A549 (cell line): Measurements from ENCODE around the gene C10orf62. TPM values are rescaled to one million over a fixed set of nuclear protein-coding genes. Genes with fewer than 3 reads are reported as not detected.
A peak's percentile ranks its signal among the peaks of the same experiment; 100 is the strongest.

Experiments
- ATAC-seq, 2 experiments: fragments of 200-7000 bp in 1 of 2; fragments of >200 bp in 1 of 2; cut with Nextera tagmentation in 1 of 2; cut with Tn5 transposase in 1 of 2; 3 replicates each; pipeline versions ENCODE4 v1.8.0 to v1.9.1; 2018 to 2020; ENCODE audit warnings: mild to moderate bottlenecking in 1 of 2, moderate library complexity in 1 of 2
- CTCF ChIA-PET: fragments of 300-600 bp; sonication (Branson Sonifier 250); formaldehyde crosslinking; extraction: SDS; loops from one replicate; lab custom pipeline; 2021; ENCODE audit warnings: antibody characterized with exemption, inconsistent platforms; lab: Yijun Ruan, JAX
- POLR2A ChIA-PET: fragments of 350-600 bp; formaldehyde crosslinking; extraction: SDS; loops from one replicate; lab custom pipeline; 2021; ENCODE audit warnings: antibody characterized with exemption, inconsistent platforms; lab: Yijun Ruan, JAX
- DNase-seq, 2 experiments: peaks; one replicate each; pipeline versions ENCODE4 v3.0.0 to v3.0.0-alpha.2; 2011 to 2016; ENCODE audit warnings: low read depth in 1 of 2, low spot score in 1 of 2
- FAIRE-seq: peaks from 2 replicates; lab custom pipeline; 2011; peaks lifted over from hg19 to GRCh38; lab: Jason Lieb, UNC
- H3K27ac ChIP-seq, 2 experiments: fragments of >200 bp; sonication (Bioruptor Twin); formaldehyde crosslinking; 3 replicates each; pipeline ENCODE4 v1.5.1; 2016 to 2017
- H3K4me1 ChIP-seq: fragments of >200 bp; sonication (Bioruptor Twin); formaldehyde crosslinking; 3 replicates; pipeline ENCODE4 v1.6.1; 2016
- H3K4me2 ChIP-seq: fragments of >200 bp; sonication (Bioruptor Twin); formaldehyde crosslinking; 3 replicates; pipeline ENCODE4 v1.6.1; 2016
- H3K4me3 ChIP-seq: fragments of >200 bp; sonication (Bioruptor Twin); formaldehyde crosslinking; 3 replicates; pipeline ENCODE4 v1.5.1; 2016
- H3K9me3 ChIP-seq: fragments of >200 bp; sonication (Bioruptor Twin); formaldehyde crosslinking; 3 replicates; pipeline ENCODE4 v1.6.1; 2016
- BCL3 ChIP-seq: fragments of >200 bp; sonication (Bioruptor Twin); formaldehyde crosslinking; IDR thresholded peaks from 3 replicates; pipeline ENCODE4 v1.6.1; 2016
- CBX2 ChIP-seq: fragments of 200-600 bp; sonication (generic); IDR thresholded peaks from 2 replicates; pipeline ENCODE4 v1.6.1; 2016; ENCODE audit warnings: low read depth, mild to moderate bottlenecking, borderline replicate concordance
- CHD4 ChIP-seq: fragments of 200-600 bp; sonication (generic); IDR thresholded peaks from 2 replicates; pipeline ENCODE4 v1.6.1; 2016; ENCODE audit warnings: antibody characterized with exemption, mild to moderate bottlenecking, borderline replicate concordance
- E2F6 ChIP-seq: IDR thresholded peaks from 2 replicates; pipeline ENCODE4 v1.6.1; 2012; ENCODE audit warnings: low read depth, borderline replicate concordance
- ESRRA ChIP-seq: fragments of 150-350 bp; IDR thresholded peaks from 2 replicates; pipeline ENCODE4 v1.6.1; 2014; ENCODE audit warnings: mild to moderate bottlenecking, low read length, borderline replicate concordance
- FOSB ChIP-seq: fragments of 250-450 bp; sonication (Bioruptor Pico); IDR thresholded peaks from 2 replicates; pipeline ENCODE4 v1.5.0; 2020; ENCODE audit warnings: mild to moderate bottlenecking, moderate library complexity
- FOSL2 ChIP-seq, 2 experiments: fragments of 450-650 bp in 1 of 2; fragments of >200 bp in 1 of 2; sonication (Bioruptor Twin) in 1 of 2; formaldehyde crosslinking; IDR thresholded peaks; 2 replicates each; pipeline versions ENCODE4 v1.5.0 to v1.6.1; 2016 to 2020; ENCODE audit warnings: mild to moderate bottlenecking in 1 of 2, moderate library complexity in 1 of 2
- HMGXB4 ChIP-seq: fragments of 250-450 bp; sonication (Bioruptor Pico); IDR thresholded peaks from 2 replicates; pipeline ENCODE4 v1.5.0; 2021; ENCODE audit warnings: mild to moderate bottlenecking, moderate library complexity, borderline replicate concordance
- HOXB5 ChIP-seq: fragments of 250-450 bp; sonication (Bioruptor Pico); IDR thresholded peaks from 2 replicates; pipeline ENCODE4 v1.5.0; 2020; ENCODE audit warnings: mild to moderate bottlenecking, moderate library complexity
- MAX ChIP-seq: IDR thresholded peaks from 2 replicates; pipeline ENCODE4 v1.6.1; 2012
- NPAS2 ChIP-seq: fragments of 250-450 bp; sonication (Bioruptor Pico); IDR thresholded peaks from 2 replicates; pipeline ENCODE4 v1.8.0; 2022; ENCODE audit warnings: mild to moderate bottlenecking, moderate library complexity, borderline replicate concordance
- RCOR1 ChIP-seq: fragments of 150-350 bp; IDR thresholded peaks from 2 replicates; pipeline ENCODE4 v1.6.1; 2014; ENCODE audit warnings: antibody characterized with exemption, low read length, low read depth
- SMC3 ChIP-seq: fragments of >200 bp; sonication (Bioruptor Twin); formaldehyde crosslinking; IDR thresholded peaks from 3 replicates; pipeline ENCODE4 v1.6.1; 2018; ENCODE audit warnings: inconsistent platforms
- SREBF2 ChIP-seq: fragments of 450-650 bp; IDR thresholded peaks from 2 replicates; pipeline ENCODE4 v1.6.1; 2014; ENCODE audit warnings: mild to moderate bottlenecking, moderate library complexity
- TFCP2L1 ChIP-seq: fragments of 250-450 bp; sonication (Bioruptor Pico); IDR thresholded peaks from 2 replicates; pipeline ENCODE4 v1.5.0; 2021; ENCODE audit warnings: mild to moderate bottlenecking
- ZNF302 ChIP-seq: fragments of 250-450 bp; sonication (Bioruptor Pico); IDR thresholded peaks from 2 replicates; pipeline ENCODE4 v1.9.0; 2021; ENCODE audit warnings: inconsistent platforms, mild to moderate bottlenecking, moderate library complexity
- WGBS: methylation state at CpG from one replicate; pipeline ENCODE4 v1.1.6; 2017; ENCODE audit errors: missing lambda C conversion rate; 5-methylcytosine and 5-hydroxymethylcytosine counted together
- polyA plus RNA-seq, 4 experiments: library from polyadenylated mRNA; depleted of rRNA in 3 of 4; stranded (reverse); fragments of >200 nt; fragmentation: RNase III in 1 of 4; extraction: RNeasy Plus Mini Kit Qiagen cat#74134 plus additional on column Dnase treatment in 1 of 4; gene quantifications; 2 replicates in 3 of 4; 3 replicates in 1 of 4; pipeline ENCODE4 v1.2.3, GENCODE V29; 2011 to 2017

C10orf62 gene
- polyA plus RNA-seq, 2 of the 4 experiments (the other 2 are of a cell fraction) = not detected

GRCh38 chr10:97590748-97591495, 1.4 kb downstream of the C10orf62 start:
- ChIA-PET POLR2A (no interaction called here), CTCF (interaction anchor here (0.6 to 39.7 kb wide), 5 partner anchors 9 to 109 kb away, joined by 3 to 1048 read pairs (median 3); partner anchors contain the start of genes ANKRD2, C10orf62 and HOGA1)

GRCh38 chr10:97593421-97593820, 3.9 kb downstream of the C10orf62 start:
- Histone ChIP-seq H3K4me3 (no peak overlapping the region), H3K27ac (peak overlapping the region; percentile 17 to 24; a peak in 2 of 6 replicates), H3K4me2 (no peak overlapping the region), H3K9me3 (no peaks in the 10 kb centered on the region), H3K4me1 (peaks cover 30% of the 10 kb centered on the region)
- 91% methylated on average over 4 of the region's 4 CpGs for WGBS
- no peak for FAIRE-seq
- TF ChIP-seq RCOR1 = no peak
- TF ChIP-seq SMC3 = no peak
- no peak for TF ChIP-seq BCL3
- no peak for TF ChIP-seq CBX2
- no peak for TF ChIP-seq HMGXB4
- ATAC-seq = no peak
- no peak for DNase-seq
- CTCF ChIA-PET = interaction anchor here (0.7 to 39.7 kb wide), 5 partner anchors 6 to 186 kb away, joined by 3 to 1048 read pairs (median 4); partner anchors contain the start of genes ANKRD2, C10orf62 and HOGA1
- POLR2A ChIA-PET = no interaction called here

More at GRCh38 chr10:97590748-97591495, 1.4 kb downstream of the C10orf62 start:
- 62% methylated on average over 5 of the region's 5 CpGs for WGBS
- ATAC-seq (no peak), FAIRE-seq (no peak), DNase-seq (no peak)
- H3K4me3 ChIP-seq = no peak overlapping the region
- no peak overlapping the region for H3K4me2 ChIP-seq
- TF ChIP-seq E2F6 (no peak), HOXB5 (no peak), ESRRA (no peak), TFCP2L1 (CRISPR knock-in tag) (no peak)
- peaks cover 10% of the 10 kb centered on the region for H3K4me1 ChIP-seq
- peak overlapping the region in 1 of 2 experiments; percentile 32; a peak in 1 of 6 replicates for H3K27ac ChIP-seq
- no peaks in the 10 kb centered on the region for H3K9me3 ChIP-seq

GRCh38 chr10:97596101-97597082, 6.9 kb downstream of the C10orf62 start:
- peak overlapping the region; percentile 59 for H3K4me2 ChIP-seq
- POLR2A ChIA-PET = interaction anchor here (1.0 to 1.2 kb wide), 3 partner anchors 13 to 38 kb away, joined by 3 to 4 read pairs (median 4); partner anchors contain the start of gene HOGA1
- peaks cover 30% of the 10 kb centered on the region for H3K4me1 ChIP-seq
- CTCF ChIA-PET = interaction anchor here (1.2 to 39.7 kb wide), 7 partner anchors 3 to 135 kb away, joined by 3 to 1048 read pairs (median 3); partner anchors contain the start of genes ANKRD2, C10orf62 and HOGA1
- ATAC-seq = peak; percentile 90 to 91
- no peak for TF ChIP-seq NPAS2 (CRISPR knock-in tag)
- no peak for TF ChIP-seq ZNF302 (CRISPR knock-in tag)
- TF ChIP-seq CHD4 = no peak
- 0 out of 2 replicates have a peak, but pooled peaks have one; percentile 16 for TF ChIP-seq FOSL2 (IDR thresholded peaks at IDR 0.05)
- TF ChIP-seq FOSL2 (CRISPR knock-in tag; IDR thresholded peaks at IDR 0.05) = peak; percentile 64
- TF ChIP-seq SREBF2 = no peak
- TF ChIP-seq FOSB (CRISPR knock-in tag) = no peak
- TF ChIP-seq MAX = peak; percentile 44
- H3K4me3 ChIP-seq = no peak overlapping the region
- peak; percentile 68 to 73 for DNase-seq
- H3K9me3 ChIP-seq = no peaks in the 10 kb centered on the region
- 12% methylated on average over 10 of the region's 10 CpGs for WGBS
- FAIRE-seq = peak; percentile 63
- peak overlapping the region; percentile 76 to 88 for H3K27ac ChIP-seq
